H1 (cell line): ENCODE results near the gene EPHB3. TPM values are rescaled to one million over a fixed set of nuclear protein-coding genes. Genes with fewer than 3 reads are reported as not detected.

Experiments used
- CTCF ChIA-PET: fragments of 300-600 bp; sonication (Branson Sonifier 250); formaldehyde crosslinking; loops from one replicate; lab custom pipeline; 2021; ENCODE audit not compliant: partially characterized antibody; lab: Charles Lee
- POLR2A ChIA-PET: fragments of 300-600 bp; sonication (Branson Sonifier 250); formaldehyde crosslinking; loops from one replicate; lab custom pipeline; 2021; ENCODE audit warnings: inconsistent platforms; ENCODE audit not compliant: partially characterized antibody; lab: Charles Lee
- DNase-seq, 2 experiments: peaks; one replicate each; pipeline versions ENCODE4 v3.0.0 to v3.0.0-alpha.2; 2010 to 2022; ENCODE audit warnings: low spot score in 2 of 2, low read depth in 1 of 2, mixed read lengths in 1 of 2
- FAIRE-seq: peaks from 2 replicates; lab custom pipeline; 2011; peaks lifted over from hg19 to GRCh38; lab: Jason Lieb, UNC
- H2AFZ ChIP-seq: 2 replicates; pipeline ENCODE4 v1.8.1; 2012; ENCODE audit warnings: low read length, inconsistent platforms
- H2AK5ac ChIP-seq: 2 replicates; pipeline ENCODE4 v1.6.1; 2013; ENCODE audit warnings: low read depth, low read length
- H2BK120ac ChIP-seq: replicated peaks from 2 replicates; pipeline ENCODE3; 2013; ENCODE audit warnings: low read depth, low read length, inconsistent platforms
- H2BK12ac ChIP-seq: 2 replicates; pipeline ENCODE4 v1.6.1; 2013; ENCODE audit warnings: low read depth, low read length
- H2BK15ac ChIP-seq: 2 replicates; pipeline ENCODE4 v1.6.1; 2013; ENCODE audit warnings: low read length
- H2BK20ac ChIP-seq: 2 replicates; pipeline ENCODE4 v1.6.1; 2013; ENCODE audit warnings: low read length
- H2BK5ac ChIP-seq: 2 replicates; pipeline ENCODE4 v1.6.1; 2013; ENCODE audit warnings: low read depth, low read length
- H3K14ac ChIP-seq: 2 replicates; pipeline ENCODE4 v1.6.1; 2013; ENCODE audit warnings: inconsistent platforms; ENCODE audit not compliant: insufficient read length
- H3K18ac ChIP-seq: 2 replicates; pipeline ENCODE4 v1.6.1; 2013; ENCODE audit warnings: low read length; ENCODE audit errors: extremely low read depth
- H3K23ac ChIP-seq: 2 replicates; pipeline ENCODE4 v1.6.1; 2013; ENCODE audit warnings: inconsistent platforms; ENCODE audit not compliant: insufficient read length
- H3K23me2 ChIP-seq: 2 replicates; pipeline ENCODE4 v1.6.1; 2013; ENCODE audit warnings: low read depth, low read length
- H3K27ac ChIP-seq: 2 replicates; pipeline ENCODE4 v1.6.1; 2011; ENCODE audit warnings: low read depth, low read length, inconsistent platforms
- H3K27me3 ChIP-seq, 4 experiments: replicated peaks in 1 of 4; 1 replicate in 1 of 4; 2 replicates in 3 of 4; pipeline versions ENCODE4 v1.6.1 to v1.8.1; 2011 to 2013; ENCODE audit warnings: low read length in 3 of 4, mild to moderate bottlenecking in 3 of 4, inconsistent platforms in 2 of 4, mixed read lengths in 2 of 4, moderate library complexity in 1 of 4; ENCODE audit not compliant: control insufficient read depth in 3 of 4, insufficient read depth in 3 of 4; ENCODE audit errors: extremely low read depth in 1 of 4
- H3K36me3 ChIP-seq, 4 experiments: 2 replicates each; pipeline versions ENCODE4 v1.6.1 to v1.8.1; 2011 to 2013; ENCODE audit warnings: mild to moderate bottlenecking in 4 of 4, low read length in 3 of 4, moderate library complexity in 2 of 4, control low read depth in 1 of 4, inconsistent platforms in 1 of 4; ENCODE audit not compliant: insufficient read depth in 4 of 4, control insufficient read depth in 2 of 4
- H3K4ac ChIP-seq: replicated peaks from 2 replicates; pipeline ENCODE3; 2013; ENCODE audit warnings: low read length, low read depth, mixed read lengths, inconsistent platforms; ENCODE audit not compliant: insufficient read length
- H3K4me1 ChIP-seq, 4 experiments: replicated peaks in 1 of 4; 1 replicate in 1 of 4; 2 replicates in 3 of 4; pipeline versions ENCODE4 v1.6.1 to v1.8.1; 2011 to 2013; ENCODE audit warnings: low read length in 3 of 4, inconsistent platforms in 2 of 4, mixed read lengths in 1 of 4; ENCODE audit not compliant: insufficient read depth in 4 of 4, control insufficient read depth in 3 of 4
- H3K4me2 ChIP-seq, 2 experiments: 2 replicates each; pipeline versions ENCODE4 v1.6.1 to v1.8.1; 2011 to 2013; ENCODE audit warnings: low read depth in 2 of 2, low read length in 2 of 2, control low read depth in 1 of 2, inconsistent platforms in 1 of 2, mild to moderate bottlenecking in 1 of 2; ENCODE audit not compliant: insufficient read depth in 1 of 2
- H3K4me3 ChIP-seq, 4 experiments: fragments of 200-600, 300-600 bp in 1 of 4; sonication (generic), shearing (Covaris generic), sonication (Bioruptor Twin) in 1 of 4; 2 replicates each; pipeline versions ENCODE4 v1.5.1 to v1.8.1; 2011 to 2016; ENCODE audit warnings: low read length in 4 of 4, low read depth in 3 of 4, control low read depth in 2 of 4, inconsistent platforms in 2 of 4, mild to moderate bottlenecking in 2 of 4, mixed read lengths in 1 of 4, moderate library complexity in 1 of 4; ENCODE audit not compliant: insufficient read depth in 2 of 4; ENCODE audit errors: extremely low read depth in 1 of 4
- H3K56ac ChIP-seq: replicated peaks from 2 replicates; pipeline ENCODE3; 2013; ENCODE audit warnings: low read depth, mild to moderate bottlenecking, mixed read lengths, low read length, inconsistent platforms; ENCODE audit not compliant: insufficient read length
- H3K79me1 ChIP-seq: 2 replicates; pipeline ENCODE4 v1.6.1; 2013; ENCODE audit warnings: low read depth, low read length, control low read depth
- H3K79me2 ChIP-seq, 2 experiments: 2 replicates each; pipeline versions ENCODE4 v1.6.1 to v1.8.1; 2012 to 2013; ENCODE audit warnings: low read length in 2 of 2, mild to moderate bottlenecking in 2 of 2, inconsistent platforms in 1 of 2; ENCODE audit not compliant: insufficient read depth in 2 of 2, control insufficient read depth in 1 of 2
- H3K9ac ChIP-seq, 4 experiments: replicated peaks in 1 of 4; 1 replicate in 1 of 4; 2 replicates in 3 of 4; pipeline versions ENCODE4 v1.6.1 to v1.8.1; 2011 to 2013; ENCODE audit warnings: low read depth in 3 of 4, low read length in 3 of 4, control low read depth in 2 of 4, mild to moderate bottlenecking in 2 of 4, moderate library complexity in 2 of 4, inconsistent platforms in 1 of 4; ENCODE audit errors: extremely low read depth in 1 of 4
- H3K9me3 ChIP-seq, 2 experiments: 2 replicates each; pipeline versions ENCODE4 v1.6.1 to v1.8.1; 2012 to 2013; ENCODE audit warnings: mild to moderate bottlenecking in 2 of 2, moderate library complexity in 2 of 2, control low read depth in 1 of 2, inconsistent platforms in 1 of 2, low read depth in 1 of 2, low read length in 1 of 2, mixed read lengths in 1 of 2; ENCODE audit not compliant: insufficient read depth in 2 of 2
- H4K20me1 ChIP-seq, 2 experiments: replicated peaks in 1 of 2; 2 replicates each; pipeline versions ENCODE3 to v1.8.1; 2011 to 2013; ENCODE audit warnings: inconsistent platforms in 2 of 2, low read length in 2 of 2, mild to moderate bottlenecking in 1 of 2; ENCODE audit not compliant: insufficient read depth in 2 of 2, control insufficient read depth in 1 of 2
- H4K5ac ChIP-seq: 2 replicates; pipeline ENCODE4 v1.6.1; 2013; ENCODE audit warnings: low read length, low read depth, mixed read lengths, inconsistent platforms; ENCODE audit not compliant: insufficient read length
- H4K8ac ChIP-seq: 2 replicates; pipeline ENCODE4 v1.8.0; 2013; ENCODE audit warnings: mild to moderate bottlenecking, moderate library complexity, low read length, inconsistent platforms; ENCODE audit not compliant: insufficient read depth; ENCODE audit errors: extremely low read depth
- H4K91ac ChIP-seq: replicated peaks from 2 replicates; pipeline ENCODE3; 2013; ENCODE audit warnings: low read length, mixed read lengths, inconsistent platforms; ENCODE audit not compliant: insufficient read length
- CBX8 ChIP-seq: fragments of 300-800, 300-1000 bp; sonication (generic); IDR thresholded peaks from 2 replicates; pipeline ENCODE4 v1.7.1; 2016; ENCODE audit warnings: low read depth, low read length, borderline replicate concordance
- GTF2F1 ChIP-seq: IDR thresholded peaks from 2 replicates; pipeline ENCODE4 v1.6.1; 2012; ENCODE audit warnings: low read depth, low read length, improper control_type of control experiment, borderline replicate concordance
- MAFK ChIP-seq: IDR thresholded peaks from 2 replicates; pipeline ENCODE4 v1.6.1; 2012; ENCODE audit warnings: low read depth, mild to moderate bottlenecking, improper control_type of control experiment, low read length
- SIX5 ChIP-seq: IDR thresholded peaks from 2 replicates; pipeline ENCODE4 v1.6.1; 2011; ENCODE audit warnings: mild to moderate bottlenecking, low read depth, low read length
- SP1 ChIP-seq: IDR thresholded peaks from 2 replicates; pipeline ENCODE4 v1.6.1; 2011; ENCODE audit warnings: low read depth, low read length
- SP2 ChIP-seq: IDR thresholded peaks from 2 replicates; pipeline ENCODE4 v1.6.1; 2012; ENCODE audit warnings: mild to moderate bottlenecking, low read length, inconsistent platforms
- TEAD4 ChIP-seq: IDR thresholded peaks from 2 replicates; pipeline ENCODE4 v1.6.1; 2012; ENCODE audit warnings: low read depth, low read length, inconsistent platforms, mixed read lengths
- WGBS, 2 experiments: shearing (Covaris generic) in 1 of 2; methylation state at CpG; one replicate each; pipeline versions ENCODE4 v1.1.6 to v1.1.7; 2013 to 2015; ENCODE audit warnings: low lambda C conversion rate in 2 of 2, mixed read lengths in 2 of 2, inconsistent platforms in 1 of 2, low coverage in 1 of 2, missing lambda C conversion rate in 1 of 2; ENCODE audit not compliant: insufficient replicate concordance in 2 of 2, insufficient coverage in 1 of 2, insufficient read length in 1 of 2; ENCODE audit errors: extremely low coverage in 1 of 2, missing lambda C conversion rate in 1 of 2; 5-methylcytosine and 5-hydroxymethylcytosine counted together
- polyA plus RNA-seq, 7 experiments: library from polyadenylated mRNA; depleted of rRNA in 3 of 7; stranded (reverse) in 5 of 7; unstranded in 2 of 7; fragments of >200 nt in 5 of 7; fragments of 200-250 nt in 2 of 7; gene quantifications; 1 replicate in 5 of 7; 2 replicates in 1 of 7; 4 replicates in 1 of 7; pipeline versions ENCODE4 v1.2.1 to v1.2.3, GENCODE V29; 2011 to 2013; ENCODE audit warnings: missing spikeins in 2 of 7, mixed read lengths in 2 of 7
- total RNA-seq: library from RNA; stranded (reverse); fragmentation: NEBNext Ultra II Directional; extraction: Animal tissue kit (Norgen Biotek cat#: 25700); gene quantifications from 2 replicates; pipeline ENCODE4 v1.2.1, GENCODE V29; 2021

The EPHB3 gene
- total and polyA plus RNA-seq, 2 of the 8 experiments (the other 6 are each of a cell fraction or from before 2014, with no cell fraction given), result 0.41 to 0.91 TPM

DNA sequence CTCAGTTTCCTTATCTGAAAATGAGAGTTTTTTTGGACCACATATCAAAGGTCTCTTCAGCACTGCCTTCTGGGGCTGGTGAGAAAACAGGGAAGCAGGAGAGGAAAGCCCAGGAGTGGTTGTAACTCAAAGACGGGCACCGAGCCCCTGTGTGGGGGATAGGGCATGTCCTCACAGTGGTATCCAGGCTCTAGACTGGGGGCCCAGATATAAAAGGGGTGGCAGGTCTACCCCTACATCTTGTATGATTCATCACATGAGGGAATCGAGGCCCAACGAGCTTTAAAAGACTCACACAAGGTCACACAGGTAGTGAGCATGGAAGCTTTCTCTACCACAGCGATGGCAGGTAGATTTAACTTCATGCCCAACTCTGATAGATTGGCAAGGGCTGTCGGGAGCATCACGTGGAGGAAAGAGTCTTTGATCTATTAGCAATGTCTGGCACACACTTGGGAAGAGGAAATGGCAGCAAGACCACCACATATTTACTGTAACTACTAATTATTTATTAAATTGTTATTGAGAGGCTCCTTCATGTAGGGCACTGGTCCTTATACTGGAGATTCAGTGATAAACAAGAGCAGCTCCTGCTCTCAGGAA is 4.1 kb upstream of the EPHB3 start:
- FAIRE-seq (no peak), DNase-seq (no peak)
- H4K20me1 ChIP-seq, result no peaks in the 10 kb centered on the region
- no peak overlapping the region for H3K56ac ChIP-seq
- peaks cover 6 to 14% (median 11%) of the 10 kb centered on the region in 4 experiments for H3K4me1 ChIP-seq
- WGBS, 2 experiments, result 82% methylated on average over 7 of the region's 7 CpGs; no CpG with 5 or more reads in 1 of the 2 experiments
- ChIA-PET CTCF (interaction anchor here (0.6 to 2.2 kb wide), 17 partner anchors 8 to 577 kb away, joined by 3 to 14 read pairs (median 4); no protein-coding TSS in a partner anchor), POLR2A (interaction anchor here (0.8 to 1.2 kb wide), 2 partner anchors 154 to 186 kb away, joined by 3 to 4 read pairs; partner anchors contain the start of gene MAGEF1)
- no peak overlapping the region for H2BK20ac ChIP-seq
- H3K27ac ChIP-seq, result no peak overlapping the region
- no peak overlapping the region for H3K4me2 ChIP-seq
- H3K14ac ChIP-seq, result no peak overlapping the region
- no peak overlapping the region for H2AFZ ChIP-seq
- no peak overlapping the region for H2BK12ac ChIP-seq
- no peak overlapping the region for H3K18ac ChIP-seq
- peaks cover 2% of the 10 kb centered on the region; the same call in 1 of the 2 replicates for H3K23me2 ChIP-seq
- H3K4me3 ChIP-seq, result no peak overlapping the region
- H3K79me2 ChIP-seq, result no peaks in the 10 kb centered on the region
- H3K9me3 ChIP-seq, result no peaks in the 10 kb centered on the region
- no peak overlapping the region for H2BK5ac ChIP-seq
- H3K23ac ChIP-seq, result no peak overlapping the region
- H2BK15ac ChIP-seq, result no peak overlapping the region
- H3K27me3 ChIP-seq, result peaks cover 15 to 45% (median 40%) of the 10 kb centered on the region in 4 experiments
- no peak overlapping the region for H4K91ac ChIP-seq
- H3K79me1 ChIP-seq, result no peaks in the 10 kb centered on the region
- no peak overlapping the region; the same call in 1 of the 2 replicates for H2AK5ac ChIP-seq
- H3K9ac ChIP-seq, result no peak overlapping the region
- H4K8ac ChIP-seq, result no peak overlapping the region
- H3K4ac ChIP-seq, result no peak overlapping the region
- H4K5ac ChIP-seq, result no peak overlapping the region
- no peak for TF ChIP-seq SIX5
- TF ChIP-seq MAFK, result no peak
- TF ChIP-seq SP2, result no peak
- no peak for TF ChIP-seq TEAD4
- no peak for TF ChIP-seq SP1
- TF ChIP-seq CBX8, result no peak
- TF ChIP-seq GTF2F1, result no peak
- no peak overlapping the region for H2BK120ac ChIP-seq
- H3K36me3 ChIP-seq, result no peaks in the 10 kb centered on the region; a peak in 1 of 8 replicates
